Measurements from ENCODE around the gene RCCD1.

Gene RCCD1

DNA sequence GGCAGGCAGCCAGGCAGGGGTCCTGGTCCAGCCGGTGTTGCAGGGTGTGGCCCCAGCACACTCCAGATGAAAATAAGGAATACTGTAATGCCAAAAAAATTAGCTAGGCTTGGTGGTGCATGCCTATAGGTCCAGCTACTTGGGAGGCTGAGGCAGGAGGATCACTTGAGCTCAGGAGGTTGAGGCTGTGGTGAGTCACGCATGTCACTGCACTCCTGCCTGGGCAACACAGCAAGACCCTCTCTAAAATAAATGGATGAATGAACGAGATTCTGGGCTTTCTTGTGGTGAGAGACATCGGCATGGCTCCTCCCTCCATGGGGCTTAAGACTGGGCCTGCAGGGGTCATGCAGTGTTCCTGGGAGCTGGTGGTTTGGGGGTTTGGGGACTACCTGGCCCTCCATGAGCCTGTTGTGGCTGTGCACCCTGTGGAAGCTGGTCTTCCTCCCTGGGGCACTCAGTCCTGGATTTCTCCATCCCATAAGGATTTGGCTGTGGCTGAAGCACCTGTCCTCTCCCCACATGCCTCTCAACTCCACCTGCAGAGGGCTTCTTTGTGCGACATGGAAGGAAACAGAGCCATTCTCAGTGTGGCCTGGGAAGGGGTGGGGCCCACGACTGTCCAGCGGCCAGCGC lies 7.6 kb upstream of the RCCD1 start:
- no peak overlapping the region for H3K18ac ChIP-seq (ENCODE audit: low read length)
- DNase-seq (ENCODE audit: low spot score) = no peak
- WGBS, 2 donors (ENCODE audit: extremely low coverage in 2 of 2, insufficient read length in 2 of 2, insufficient replicate concordance in 1 of 2) = no CpG with 5 or more reads among the region's 8 CpGs
- no peaks in the 10 kb centered on the region for H3K27me3 ChIP-seq (ENCODE audit: control insufficient read depth in 3 of 3, insufficient read depth in 3 of 3, low read depth in 1 of 3, low read length in 3 of 3)
- no peak overlapping the region for H3K14ac ChIP-seq (ENCODE audit: low read length)
- H3K4me1 ChIP-seq (ENCODE audit: control insufficient read depth in 2 of 2, insufficient read depth in 1 of 2, low read depth in 1 of 2, low read length in 2 of 2) = no peaks in the 10 kb centered on the region
- H3K9me3 ChIP-seq (replicated peaks in 1 of 2; ENCODE audit: control insufficient read depth in 2 of 2, insufficient read depth in 1 of 2, low read depth in 1 of 2, low read length in 2 of 2) = no peaks in the 10 kb centered on the region
- H3K9ac ChIP-seq (ENCODE audit: low read depth, low read length, poor library complexity) = no peak overlapping the region
- H3K36me3 ChIP-seq (replicated peaks in 1 of 2; ENCODE audit: control insufficient read depth in 2 of 2, insufficient read depth in 2 of 2, low read length in 2 of 2) = peaks cover 58 to 92% of the 10 kb centered on the region in 2 donors
- H2BK5ac ChIP-seq (ENCODE audit: low read length) = no peak overlapping the region
- peaks cover 1% of the 10 kb centered on the region for H3K79me1 ChIP-seq (ENCODE audit: low read depth, low read length)
- H4K8ac ChIP-seq (ENCODE audit: low read depth, low read length) = no peak overlapping the region
- H3K4me2 ChIP-seq (ENCODE audit: insufficient read depth, low read length, poor library complexity, severe bottlenecking) = no peak overlapping the region
- no peak overlapping the region for H2BK120ac ChIP-seq (ENCODE audit: low read depth, low read length)
- no peak overlapping the region for H3K27ac ChIP-seq (replicated peaks; ENCODE audit: low read length)
- no peak overlapping the region for H3K4ac ChIP-seq (ENCODE audit: low read length)
- H3K23ac ChIP-seq (ENCODE audit: low read depth, low read length, poor library complexity) = peak overlapping the region; percentile 95
- H4K91ac ChIP-seq (ENCODE audit: low read depth, low read length, poor library complexity) = no peak overlapping the region
- H3K4me3 ChIP-seq (ENCODE audit: low read length in 2 of 2) = no peak overlapping the region
- H2BK12ac ChIP-seq (ENCODE audit: low read length) = no peak overlapping the region
- no peak overlapping the region for H2AFZ ChIP-seq (ENCODE audit: low read length)
- no peak overlapping the region for H2BK15ac ChIP-seq (ENCODE audit: low read length)
- no peak overlapping the region for H2AK5ac ChIP-seq (ENCODE audit: low read depth, low read length)

DNA sequence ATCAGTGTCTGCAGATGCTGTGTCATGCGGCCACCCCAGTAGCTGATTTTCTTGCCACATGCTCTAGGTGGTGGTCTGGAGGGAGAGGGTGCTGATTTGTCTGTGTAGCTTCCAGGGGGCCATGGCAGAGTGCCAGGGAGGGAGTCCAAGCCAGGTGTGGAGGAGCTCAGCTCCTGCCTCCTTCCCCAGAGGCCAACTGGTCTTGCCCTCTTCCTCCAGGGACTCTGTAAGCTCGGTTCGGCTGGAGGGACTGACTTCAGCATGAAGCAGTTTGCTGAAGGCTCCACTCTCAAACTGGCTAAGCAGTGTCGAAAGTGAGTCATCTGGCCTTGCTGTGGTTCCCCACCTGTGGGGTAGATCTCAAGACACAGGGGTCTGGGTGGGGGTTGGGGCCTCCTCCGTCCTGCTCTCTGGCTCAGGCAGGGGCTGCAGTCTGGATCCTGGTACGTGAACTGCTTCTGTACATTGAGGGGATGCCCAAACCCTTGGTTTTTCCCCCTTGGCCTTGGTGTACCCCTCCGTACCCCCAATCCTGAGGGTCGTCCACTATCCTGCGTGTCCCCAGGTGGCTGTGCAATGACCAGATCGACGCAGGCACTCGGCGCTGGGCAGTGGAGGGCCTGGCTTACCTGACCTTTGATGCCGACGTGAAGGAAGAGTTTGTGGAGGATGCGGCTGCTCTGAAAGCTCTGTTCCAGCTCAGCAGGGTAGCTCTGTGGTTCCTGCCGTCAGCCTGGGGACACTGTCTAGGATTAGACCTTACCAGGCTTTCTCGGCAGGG lies 6.9 kb upstream of the RCCD1 start:
- Histone ChIP-seq H3K18ac (ENCODE audit: low read length) (no peak overlapping the region), H2BK12ac (ENCODE audit: low read length) (no peak overlapping the region), H3K4me1 (ENCODE audit: control insufficient read depth in 2 of 2, insufficient read depth in 1 of 2, low read depth in 1 of 2, low read length in 2 of 2) (no peaks in the 10 kb centered on the region), H3K14ac (ENCODE audit: low read length) (no peak overlapping the region), H4K91ac (ENCODE audit: low read depth, low read length, poor library complexity) (no peak overlapping the region), H3K27ac (replicated peaks; ENCODE audit: low read length) (no peak overlapping the region), H3K4me3 (ENCODE audit: low read length in 2 of 2) (no peak overlapping the region), H2AFZ (ENCODE audit: low read length) (no peak overlapping the region), H2BK15ac (ENCODE audit: low read length) (no peak overlapping the region), H3K36me3 (replicated peaks in 1 of 2; ENCODE audit: control insufficient read depth in 2 of 2, insufficient read depth in 2 of 2, low read length in 2 of 2) (peaks cover 55 to 92% of the 10 kb centered on the region in 2 donors), H4K8ac (ENCODE audit: low read depth, low read length) (no peak overlapping the region), H3K9me3 (replicated peaks in 1 of 2; ENCODE audit: control insufficient read depth in 2 of 2, insufficient read depth in 1 of 2, low read depth in 1 of 2, low read length in 2 of 2) (no peaks in the 10 kb centered on the region), H3K4me2 (ENCODE audit: insufficient read depth, low read length, poor library complexity, severe bottlenecking) (no peak overlapping the region), H3K9ac (ENCODE audit: low read depth, low read length, poor library complexity) (no peak overlapping the region), H3K27me3 (ENCODE audit: control insufficient read depth in 3 of 3, insufficient read depth in 3 of 3, low read depth in 1 of 3, low read length in 3 of 3) (no peaks in the 10 kb centered on the region), H3K23ac (ENCODE audit: low read depth, low read length, poor library complexity) (no peak overlapping the region), H3K79me1 (ENCODE audit: low read depth, low read length) (peaks cover 1% of the 10 kb centered on the region), H3K4ac (ENCODE audit: low read length) (no peak overlapping the region), H2AK5ac (ENCODE audit: low read depth, low read length) (no peak overlapping the region), H2BK120ac (ENCODE audit: low read depth, low read length) (no peak overlapping the region), H2BK5ac (ENCODE audit: low read length) (no peak overlapping the region)
- WGBS, 2 donors (ENCODE audit: extremely low coverage in 2 of 2, insufficient read length in 2 of 2, insufficient replicate concordance in 1 of 2) = no CpG with 5 or more reads among the region's 18 CpGs
- DNase-seq (ENCODE audit: low spot score) = no peak

DNA sequence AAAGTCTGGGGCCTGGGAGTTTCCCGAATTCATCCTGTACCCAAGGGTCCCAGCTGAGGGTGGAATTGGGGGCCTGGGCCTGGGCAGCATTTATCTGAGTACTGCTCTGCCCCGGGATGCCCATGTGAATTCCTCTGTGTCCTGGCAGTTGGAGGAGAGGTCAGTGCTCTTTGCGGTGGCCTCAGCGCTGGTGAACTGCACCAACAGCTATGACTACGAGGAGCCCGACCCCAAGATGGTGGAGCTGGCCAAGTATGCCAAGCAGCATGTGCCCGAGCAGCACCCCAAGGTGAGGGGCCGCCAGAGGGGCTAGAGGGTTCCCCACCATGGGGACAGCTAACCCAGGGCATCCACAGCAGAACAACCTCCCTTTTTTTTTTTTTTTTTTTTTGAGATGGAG lies 6.2 kb upstream of the RCCD1 start:
- Histone ChIP-seq H3K36me3 (replicated peaks in 1 of 2; ENCODE audit: control insufficient read depth in 2 of 2, insufficient read depth in 2 of 2, low read length in 2 of 2) (peaks cover 58 to 92% of the 10 kb centered on the region in 2 donors), H3K4me1 (ENCODE audit: control insufficient read depth in 2 of 2, insufficient read depth in 1 of 2, low read depth in 1 of 2, low read length in 2 of 2) (no peaks in the 10 kb centered on the region), H3K14ac (ENCODE audit: low read length) (no peak overlapping the region), H4K8ac (ENCODE audit: low read depth, low read length) (no peak overlapping the region), H3K79me1 (ENCODE audit: low read depth, low read length) (peaks cover 4% of the 10 kb centered on the region), H3K4ac (ENCODE audit: low read length) (no peak overlapping the region), H2AFZ (ENCODE audit: low read length) (no peak overlapping the region), H3K4me2 (ENCODE audit: insufficient read depth, low read length, poor library complexity, severe bottlenecking) (no peak overlapping the region), H3K9me3 (replicated peaks in 1 of 2; ENCODE audit: control insufficient read depth in 2 of 2, insufficient read depth in 1 of 2, low read depth in 1 of 2, low read length in 2 of 2) (no peaks in the 10 kb centered on the region), H2BK5ac (ENCODE audit: low read length) (no peak overlapping the region), H3K4me3 (ENCODE audit: low read length in 2 of 2) (no peak overlapping the region), H3K18ac (ENCODE audit: low read length) (no peak overlapping the region), H2BK12ac (ENCODE audit: low read length) (no peak overlapping the region), H2BK15ac (ENCODE audit: low read length) (no peak overlapping the region), H4K91ac (ENCODE audit: low read depth, low read length, poor library complexity) (no peak overlapping the region), H2AK5ac (ENCODE audit: low read depth, low read length) (no peak overlapping the region), H2BK120ac (ENCODE audit: low read depth, low read length) (no peak overlapping the region), H3K23ac (ENCODE audit: low read depth, low read length, poor library complexity) (no peak overlapping the region), H3K9ac (ENCODE audit: low read depth, low read length, poor library complexity) (no peak overlapping the region), H3K27ac (replicated peaks; ENCODE audit: low read length) (no peak overlapping the region), H3K27me3 (ENCODE audit: control insufficient read depth in 3 of 3, insufficient read depth in 3 of 3, low read depth in 1 of 3, low read length in 3 of 3) (no peaks in the 10 kb centered on the region)
- no CpG with 5 or more reads among the region's 8 CpGs for WGBS, 2 donors (ENCODE audit: extremely low coverage in 2 of 2, insufficient read length in 2 of 2, insufficient replicate concordance in 1 of 2)
- no peak for DNase-seq (ENCODE audit: low spot score)

DNA sequence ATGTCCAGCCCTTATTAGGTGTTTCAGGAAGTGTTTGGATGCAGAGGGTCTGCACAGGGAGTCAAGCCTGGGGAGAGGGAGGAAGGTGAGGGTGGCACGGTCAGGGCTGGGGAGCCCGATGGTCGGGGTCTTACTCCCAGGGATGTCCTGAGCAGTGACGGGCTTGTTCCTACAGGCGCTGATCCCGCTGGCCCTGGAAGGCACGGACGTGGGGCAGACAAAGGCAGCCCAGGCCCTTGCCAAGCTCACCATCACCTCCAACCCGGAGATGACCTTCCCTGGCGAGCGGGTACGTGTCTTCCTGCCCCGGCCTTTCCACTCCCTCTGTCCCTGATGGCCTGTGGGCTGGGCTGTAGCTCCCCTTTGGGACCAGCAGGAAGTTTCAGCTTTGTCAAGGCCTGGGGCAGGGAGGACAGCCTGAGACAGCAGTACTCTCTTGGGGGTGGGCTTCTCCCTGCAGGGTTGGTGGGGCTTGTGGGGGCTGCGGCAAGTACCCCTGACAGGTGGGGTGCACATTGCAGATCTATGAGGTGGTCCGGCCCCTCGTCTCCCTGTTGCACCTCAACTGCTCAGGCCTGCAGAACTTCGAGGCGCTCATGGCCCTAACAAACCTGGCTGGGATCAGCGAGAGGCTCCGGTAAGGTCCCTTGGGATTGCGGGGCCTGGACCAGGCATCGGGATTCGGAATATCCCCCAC lies 4.6 kb upstream of the RCCD1 start:
- Histone ChIP-seq H3K4me1 (ENCODE audit: control insufficient read depth in 2 of 2, insufficient read depth in 1 of 2, low read depth in 1 of 2, low read length in 2 of 2) (no peaks in the 10 kb centered on the region), H3K9ac (ENCODE audit: low read depth, low read length, poor library complexity) (peak overlapping the region; percentile 77), H3K9me3 (replicated peaks in 1 of 2; ENCODE audit: control insufficient read depth in 2 of 2, insufficient read depth in 1 of 2, low read depth in 1 of 2, low read length in 2 of 2) (peaks cover 0 to 1% of the 10 kb centered on the region in 2 donors), H3K27me3 (ENCODE audit: control insufficient read depth in 3 of 3, insufficient read depth in 3 of 3, low read depth in 1 of 3, low read length in 3 of 3) (no peaks in the 10 kb centered on the region), H3K79me1 (ENCODE audit: low read depth, low read length) (peaks cover 4% of the 10 kb centered on the region), H4K8ac (ENCODE audit: low read depth, low read length) (no peak overlapping the region), H2AK5ac (ENCODE audit: low read depth, low read length) (no peak overlapping the region), H3K23ac (ENCODE audit: low read depth, low read length, poor library complexity) (no peak overlapping the region), H3K14ac (ENCODE audit: low read length) (no peak overlapping the region), H3K4me2 (ENCODE audit: insufficient read depth, low read length, poor library complexity, severe bottlenecking) (no peak overlapping the region), H3K36me3 (replicated peaks in 1 of 2; ENCODE audit: control insufficient read depth in 2 of 2, insufficient read depth in 2 of 2, low read length in 2 of 2) (peaks cover 56 to 83% of the 10 kb centered on the region in 2 donors), H2BK120ac (ENCODE audit: low read depth, low read length) (no peak overlapping the region), H2AFZ (ENCODE audit: low read length) (no peak overlapping the region), H2BK5ac (ENCODE audit: low read length) (peak overlapping the region; percentile 26), H2BK15ac (ENCODE audit: low read length) (no peak overlapping the region), H3K4ac (ENCODE audit: low read length) (no peak overlapping the region), H2BK12ac (ENCODE audit: low read length) (peak overlapping the region; percentile 49), H3K4me3 (ENCODE audit: low read length in 2 of 2) (no peak overlapping the region), H3K27ac (replicated peaks; ENCODE audit: low read length) (no peak overlapping the region), H3K18ac (ENCODE audit: low read length) (no peak overlapping the region), H4K91ac (ENCODE audit: low read depth, low read length, poor library complexity) (no peak overlapping the region)
- WGBS, 2 donors (ENCODE audit: extremely low coverage in 2 of 2, insufficient read length in 2 of 2, insufficient replicate concordance in 1 of 2) = no CpG with 5 or more reads among the region's 23 CpGs
- no peak for DNase-seq (ENCODE audit: low spot score)

All from neuronal stem cell (in vitro differentiated cells).